ENCODE results near the gene GPHA2. TPM values are rescaled to one million over a fixed set of nuclear protein-coding genes. Genes with fewer than 3 reads are reported as not detected.

Gene GPHA2
- total and polyA plus RNA-seq, 2 of the 13 experiments (the other 11 are each of a cell fraction or from before 2014, with no cell fraction given) = 13.0 to 19.1 TPM

GRCh38 chr11:64891215-64891848, 44.4 kb downstream of the GPHA2 start (continued):
- no peak for TF ChIP-seq ZNF83 (CRISPR knock-in tag; IDR thresholded peaks at IDR 0.05; ENCODE audit: borderline replicate concordance)
- TF ChIP-seq ZBTB44 (CRISPR knock-in tag; IDR thresholded peaks at IDR 0.05) = no peak
- TF ChIP-seq CC2D1A (CRISPR knock-in tag; IDR thresholded peaks at IDR 0.05) = no peak
- no peak for TF ChIP-seq ZBED4 (CRISPR knock-in tag; IDR thresholded peaks at IDR 0.05; ENCODE audit: borderline replicate concordance)
- no peak for TF ChIP-seq MAFK (conservative IDR thresholded peaks at IDR 0.05 in 1 of 2, IDR thresholded peaks at IDR 0.05 in 1 of 2; ENCODE audit: low read length in 2 of 2)
- TF ChIP-seq SOX6 (IDR thresholded peaks at IDR 0.05) = no peak
- TF ChIP-seq SOX6 (CRISPR knock-in tag; IDR thresholded peaks at IDR 0.05) = peak; percentile 42; the same call in 1 of the 2 replicates
- TF ChIP-seq TFDP1 (CRISPR knock-in tag; IDR thresholded peaks at IDR 0.05; ENCODE audit: borderline replicate concordance) = no peak
- TF ChIP-seq ZNF784 (CRISPR knock-in tag; IDR thresholded peaks at IDR 0.05; ENCODE audit: borderline replicate concordance) = no peak
- no peak for TF ChIP-seq ZNF782 (CRISPR knock-in tag; IDR thresholded peaks at IDR 0.05; ENCODE audit: borderline replicate concordance)
- TF ChIP-seq GABPB1 (CRISPR knock-in tag; IDR thresholded peaks at IDR 0.05) = 0 out of 2 replicates have a peak, but pooled peaks have one; percentile 14
- no peak for TF ChIP-seq RERE (CRISPR knock-in tag; IDR thresholded peaks at IDR 0.05; ENCODE audit: low read depth)
- no peak for TF ChIP-seq ZNF264 (CRISPR knock-in tag; IDR thresholded peaks at IDR 0.05)
- no peak for TF ChIP-seq ZNF570 (CRISPR knock-in tag; IDR thresholded peaks at IDR 0.05; ENCODE audit: borderline replicate concordance)
- TF ChIP-seq CBX1 (IDR thresholded peaks at IDR 0.05; ENCODE audit: low read depth) = no peak

Data from HepG2 (cell line).